Upper lobe of left lung (tissue), 4 donors: ENCODE measurements around the gene SEC24C.

ENCODE experiments used
- EP300 ChIP-seq, 4 donors: sonication (generic); formaldehyde crosslinking; IDR thresholded peaks; one replicate each; pipeline ENCODE4 v1.5.1; 2017; ENCODE audit warnings: antibody characterized with exemption in 4 of 4, control low read depth in 2 of 4
- POLR2A ChIP-seq, 4 donors: fragments of 450-650 bp; IDR thresholded peaks; one replicate each; pipeline ENCODE4 v1.5.1; 2016 to 2017; ENCODE audit warnings: antibody characterized with exemption in 4 of 4, mild to moderate bottlenecking in 2 of 4
- POLR2AphosphoS5 ChIP-seq, 2 donors: sonication (generic); formaldehyde crosslinking; IDR thresholded peaks; one replicate each; pipeline ENCODE4 v1.5.1; 2017; ENCODE audit warnings: antibody characterized with exemption in 2 of 2
- TF ChIP-seq, protein P1 (sequence below), 6 experiments: fragments of 450-650 bp in 4 of 6; fragments of 200-600 bp in 2 of 6; sonication (generic) in 2 of 6; IDR thresholded peaks; one replicate each; pipeline ENCODE4 v1.5.1; 2016 to 2019; ENCODE audit warnings: antibody characterized with exemption in 6 of 6

GRCh38 chr10:73782749-73783085 lies 38.5 kb downstream of the SEC24C start:
- no peak for TF ChIP-seq POLR2A (IDR thresholded peaks at IDR 0.05)
- TF ChIP-seq, protein P1, sequence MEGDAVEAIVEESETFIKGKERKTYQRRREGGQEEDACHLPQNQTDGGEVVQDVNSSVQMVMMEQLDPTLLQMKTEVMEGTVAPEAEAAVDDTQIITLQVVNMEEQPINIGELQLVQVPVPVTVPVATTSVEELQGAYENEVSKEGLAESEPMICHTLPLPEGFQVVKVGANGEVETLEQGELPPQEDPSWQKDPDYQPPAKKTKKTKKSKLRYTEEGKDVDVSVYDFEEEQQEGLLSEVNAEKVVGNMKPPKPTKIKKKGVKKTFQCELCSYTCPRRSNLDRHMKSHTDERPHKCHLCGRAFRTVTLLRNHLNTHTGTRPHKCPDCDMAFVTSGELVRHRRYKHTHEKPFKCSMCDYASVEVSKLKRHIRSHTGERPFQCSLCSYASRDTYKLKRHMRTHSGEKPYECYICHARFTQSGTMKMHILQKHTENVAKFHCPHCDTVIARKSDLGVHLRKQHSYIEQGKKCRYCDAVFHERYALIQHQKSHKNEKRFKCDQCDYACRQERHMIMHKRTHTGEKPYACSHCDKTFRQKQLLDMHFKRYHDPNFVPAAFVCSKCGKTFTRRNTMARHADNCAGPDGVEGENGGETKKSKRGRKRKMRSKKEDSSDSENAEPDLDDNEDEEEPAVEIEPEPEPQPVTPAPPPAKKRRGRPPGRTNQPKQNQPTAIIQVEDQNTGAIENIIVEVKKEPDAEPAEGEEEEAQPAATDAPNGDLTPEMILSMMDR (IDR thresholded peaks at IDR 0.05), result no peak
- TF ChIP-seq POLR2AphosphoS5 (IDR thresholded peaks at IDR 0.05), result no peak
- no peak for TF ChIP-seq EP300 (IDR thresholded peaks at IDR 0.05)
